GM23338 (cell line): ENCODE data around the gene L3MBTL1. TPM values are rescaled to one million over a fixed set of nuclear protein-coding genes. Genes with fewer than 3 reads are reported as not detected.

Experiments
- ATAC-seq: fragments of 200-7000 bp; cut with Tn5 transposase; 3 replicates; pipeline ENCODE4 v1.9.1; 2020
- DNase-seq: peaks from one replicate; pipeline ENCODE4 v3.0.0-alpha.2; 2015; ENCODE audit warnings: low spot score
- H2AFZ ChIP-seq: fragments of 200-600 bp; sonication (generic); 2 replicates; pipeline ENCODE4 v1.8.0; 2016; ENCODE audit warnings: antibody characterized with exemption, mild to moderate bottlenecking, moderate library complexity
- H3F3A ChIP-seq: fragments of 200-600 bp; sonication (generic); replicated peaks from 2 replicates; pipeline ENCODE4 v1.8.0; 2017; ENCODE audit warnings: antibody characterized with exemption, mixed run types, low read depth
- H3K27ac ChIP-seq: fragments of 200-600 bp; sonication (generic); 2 replicates; pipeline ENCODE4 v1.6.1; 2016; ENCODE audit warnings: low read depth
- H3K27me3 ChIP-seq: fragments of 200-600 bp; sonication (generic); 2 replicates; pipeline ENCODE4 v1.8.0; 2016; ENCODE audit warnings: mild to moderate bottlenecking, mixed run types, moderate library complexity; ENCODE audit not compliant: insufficient read depth
- H3K36me3 ChIP-seq: fragments of 200-600 bp; sonication (generic); 2 replicates; pipeline ENCODE4 v1.8.0; 2016; ENCODE audit warnings: mild to moderate bottlenecking; ENCODE audit not compliant: insufficient read depth
- H3K4me1 ChIP-seq: fragments of 200-600 bp; sonication (generic); 2 replicates; pipeline ENCODE4 v1.8.0; 2016; ENCODE audit warnings: mild to moderate bottlenecking, moderate library complexity; ENCODE audit not compliant: insufficient read depth
- H3K4me2 ChIP-seq: fragments of 200-600 bp; sonication (generic); 2 replicates; pipeline ENCODE4 v1.7.1; 2017; ENCODE audit warnings: mixed run types
- H3K4me3 ChIP-seq: fragments of 200-600 bp; sonication (generic); 2 replicates; pipeline ENCODE4 v1.6.1; 2016; ENCODE audit warnings: mixed run types
- H3K79me2 ChIP-seq: fragments of 200-600 bp; sonication (generic); replicated peaks from 2 replicates; pipeline ENCODE4 v1.8.0; 2017; ENCODE audit warnings: mild to moderate bottlenecking; ENCODE audit not compliant: insufficient read depth
- H3K9me2 ChIP-seq: fragments of 200-600 bp; sonication (generic); 2 replicates; pipeline ENCODE4 v1.8.0; 2017; ENCODE audit not compliant: insufficient read depth
- H4K20me1 ChIP-seq: fragments of 200-600 bp; sonication (generic); replicated peaks from 2 replicates; pipeline ENCODE4 v1.8.0; 2017; ENCODE audit warnings: mild to moderate bottlenecking; ENCODE audit not compliant: insufficient read depth
- H3K27ac Mint-ChIP-seq: 2 replicates; pipeline ENCODE4 v1.8.0; 2020; ENCODE audit warnings: inconsistent platforms, mild to moderate bottlenecking, moderate library complexity, mixed read lengths
- H3K27me3 Mint-ChIP-seq: 3 replicates; pipeline ENCODE4 v1.8.0; 2022; ENCODE audit warnings: low read depth, mild to moderate bottlenecking, moderate library complexity, mixed read lengths, inconsistent platforms; ENCODE audit not compliant: insufficient read depth, poor library complexity
- H3K36me3 Mint-ChIP-seq: 3 replicates; pipeline ENCODE4 v1.8.0; 2021; ENCODE audit warnings: low read depth, mild to moderate bottlenecking, inconsistent platforms, moderate library complexity, mixed read lengths
- H3K4me1 Mint-ChIP-seq: 3 replicates; pipeline ENCODE4 v1.8.0; 2020; ENCODE audit warnings: mild to moderate bottlenecking, inconsistent platforms, mixed read lengths
- H3K4me3 Mint-ChIP-seq: 3 replicates; pipeline ENCODE4 v1.8.0; 2021; ENCODE audit warnings: moderate library complexity, mild to moderate bottlenecking, inconsistent platforms, mixed read lengths
- H3K9me3 Mint-ChIP-seq: 3 replicates; pipeline ENCODE4 v1.8.0; 2020; ENCODE audit warnings: moderate library complexity, mild to moderate bottlenecking, inconsistent platforms, mixed read lengths
- ETS1 ChIP-seq: IDR thresholded peaks from 2 replicates; pipeline ENCODE4 v1.6.1; 2016; ENCODE audit warnings: antibody characterized with exemption
- EZH2 ChIP-seq: fragments of 200-600 bp; sonication (generic); IDR thresholded peaks from one replicate; pipeline ENCODE4 v1.8.0; 2017; ENCODE audit warnings: antibody characterized with exemption, mild to moderate bottlenecking, low read depth; ENCODE audit not compliant: unreplicated experiment
- EZH2phosphoT487 ChIP-seq: fragments of 200-600 bp; sonication (generic); IDR thresholded peaks from one replicate; pipeline ENCODE4 v1.8.1; 2018; ENCODE audit warnings: antibody characterized with exemption; ENCODE audit not compliant: unreplicated experiment
- JUNB ChIP-seq: IDR thresholded peaks from one replicate; pipeline ENCODE4 v1.6.1; 2016; ENCODE audit warnings: antibody characterized with exemption; ENCODE audit not compliant: unreplicated experiment
- NANOG ChIP-seq: IDR thresholded peaks from 2 replicates; pipeline ENCODE4 v1.6.1; 2016; ENCODE audit warnings: antibody characterized with exemption, borderline replicate concordance
- POLR2AphosphoS5 ChIP-seq: IDR thresholded peaks from 2 replicates; pipeline ENCODE4 v1.6.1; 2016; ENCODE audit warnings: antibody characterized with exemption, low read depth
- REST ChIP-seq: IDR thresholded peaks from one replicate; pipeline ENCODE4 v1.6.1; 2018; ENCODE audit warnings: antibody characterized with exemption; ENCODE audit not compliant: unreplicated experiment
- STAT1 ChIP-seq: IDR thresholded peaks from one replicate; pipeline ENCODE4 v1.6.1; 2016; ENCODE audit warnings: antibody characterized with exemption; ENCODE audit not compliant: unreplicated experiment
- ZNF114 ChIP-seq: fragments of 250-450 bp; sonication (Bioruptor Pico); IDR thresholded peaks from 2 replicates; pipeline ENCODE4 v1.5.0; 2020; ENCODE audit warnings: mild to moderate bottlenecking, moderate library complexity
- ZNF331 ChIP-seq: fragments of 250-450 bp; sonication (Bioruptor Pico); IDR thresholded peaks from 2 replicates; pipeline ENCODE4 v1.5.0; 2020; ENCODE audit warnings: low read depth, mild to moderate bottlenecking, moderate library complexity
- polyA plus RNA-seq: library from polyadenylated mRNA; unstranded; fragments of >200 nt; fragmentation: Nextera tagmentation; extraction: Ambion mirVana; gene quantifications from 2 replicates; pipeline ENCODE4 v1.2.1, GENCODE V29; 2016
- total RNA-seq: library from RNA; depleted of rRNA; stranded (reverse); fragments of >200 nt; shearing (Covaris generic); gene quantifications from 2 replicates; pipeline ENCODE4 v1.2.3, GENCODE V29; 2014
- TF ChIP-seq, protein P1 (sequence below), 2 experiments: fragments of 200-600 bp in 1 of 2; sonication (generic) in 1 of 2; conservative IDR thresholded peaks; 2 replicates each; pipeline versions ENCODE4 v1.5.1 to v1.6.1; 2016 to 2017; ENCODE audit warnings: antibody characterized with exemption in 2 of 2, low read depth in 2 of 2, mild to moderate bottlenecking in 2 of 2, moderate library complexity in 1 of 2
- TF ChIP-seq, protein P2 (sequence below): fragments of 250-450 bp; sonication (Bioruptor Pico); IDR thresholded peaks from 2 replicates; pipeline ENCODE4 v1.5.0; 2020; ENCODE audit warnings: mild to moderate bottlenecking, moderate library complexity

The L3MBTL1 gene
- total and polyA plus RNA-seq, 2 experiments from 2014 or later: 6.5 to 33.6 TPM

DNA sequence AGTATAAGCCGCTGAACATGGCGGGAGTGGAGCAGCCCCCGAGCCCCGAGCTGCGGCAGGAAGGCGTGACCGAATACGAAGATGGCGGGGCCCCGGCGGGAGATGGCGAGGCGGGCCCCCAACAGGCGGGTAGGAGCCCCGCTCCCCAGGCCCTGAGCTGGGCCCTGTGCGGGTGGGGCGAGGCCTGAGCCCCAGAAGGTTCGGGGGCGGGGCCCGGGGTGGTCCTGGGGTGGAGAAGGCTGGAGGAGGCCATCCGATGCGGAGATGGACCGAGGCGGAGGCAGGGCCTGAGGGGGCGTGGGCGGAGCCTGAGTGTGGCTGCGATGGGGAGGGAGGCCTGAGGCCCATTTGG, 7.1 kb downstream of the L3MBTL1 start (continued):
- TF ChIP-seq EZH2: no peak
- no peak for TF ChIP-seq NANOG
- TF ChIP-seq, protein P1, sequence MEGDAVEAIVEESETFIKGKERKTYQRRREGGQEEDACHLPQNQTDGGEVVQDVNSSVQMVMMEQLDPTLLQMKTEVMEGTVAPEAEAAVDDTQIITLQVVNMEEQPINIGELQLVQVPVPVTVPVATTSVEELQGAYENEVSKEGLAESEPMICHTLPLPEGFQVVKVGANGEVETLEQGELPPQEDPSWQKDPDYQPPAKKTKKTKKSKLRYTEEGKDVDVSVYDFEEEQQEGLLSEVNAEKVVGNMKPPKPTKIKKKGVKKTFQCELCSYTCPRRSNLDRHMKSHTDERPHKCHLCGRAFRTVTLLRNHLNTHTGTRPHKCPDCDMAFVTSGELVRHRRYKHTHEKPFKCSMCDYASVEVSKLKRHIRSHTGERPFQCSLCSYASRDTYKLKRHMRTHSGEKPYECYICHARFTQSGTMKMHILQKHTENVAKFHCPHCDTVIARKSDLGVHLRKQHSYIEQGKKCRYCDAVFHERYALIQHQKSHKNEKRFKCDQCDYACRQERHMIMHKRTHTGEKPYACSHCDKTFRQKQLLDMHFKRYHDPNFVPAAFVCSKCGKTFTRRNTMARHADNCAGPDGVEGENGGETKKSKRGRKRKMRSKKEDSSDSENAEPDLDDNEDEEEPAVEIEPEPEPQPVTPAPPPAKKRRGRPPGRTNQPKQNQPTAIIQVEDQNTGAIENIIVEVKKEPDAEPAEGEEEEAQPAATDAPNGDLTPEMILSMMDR (conservative IDR thresholded peaks at IDR 0.05; ENCODE audit: low read depth in 2 of 2): no peak
- no peak for TF ChIP-seq ZNF331 (CRISPR knock-in tag)
- no peak for TF ChIP-seq JUNB
- TF ChIP-seq ETS1: no peak
- TF ChIP-seq ZNF114 (CRISPR knock-in tag): no peak

GRCh38 chr20:43515628-43516027, 8.1 kb downstream of the L3MBTL1 start:
- no peak for ATAC-seq
- no peaks in the 10 kb centered on the region; the same call in 2 of the 3 replicates for H3K4me1 Mint-ChIP-seq
- H3K4me3 ChIP-seq: peak overlapping the region; percentile 68
- TF ChIP-seq ETS1 (no peak), STAT1 (no peak), EZH2phosphoT487 (no peak), ZNF114 (CRISPR knock-in tag) (no peak), POLR2AphosphoS5 (no peak), ZNF331 (CRISPR knock-in tag) (no peak), REST (no peak), NANOG (no peak)
- TF ChIP-seq, protein P2, sequence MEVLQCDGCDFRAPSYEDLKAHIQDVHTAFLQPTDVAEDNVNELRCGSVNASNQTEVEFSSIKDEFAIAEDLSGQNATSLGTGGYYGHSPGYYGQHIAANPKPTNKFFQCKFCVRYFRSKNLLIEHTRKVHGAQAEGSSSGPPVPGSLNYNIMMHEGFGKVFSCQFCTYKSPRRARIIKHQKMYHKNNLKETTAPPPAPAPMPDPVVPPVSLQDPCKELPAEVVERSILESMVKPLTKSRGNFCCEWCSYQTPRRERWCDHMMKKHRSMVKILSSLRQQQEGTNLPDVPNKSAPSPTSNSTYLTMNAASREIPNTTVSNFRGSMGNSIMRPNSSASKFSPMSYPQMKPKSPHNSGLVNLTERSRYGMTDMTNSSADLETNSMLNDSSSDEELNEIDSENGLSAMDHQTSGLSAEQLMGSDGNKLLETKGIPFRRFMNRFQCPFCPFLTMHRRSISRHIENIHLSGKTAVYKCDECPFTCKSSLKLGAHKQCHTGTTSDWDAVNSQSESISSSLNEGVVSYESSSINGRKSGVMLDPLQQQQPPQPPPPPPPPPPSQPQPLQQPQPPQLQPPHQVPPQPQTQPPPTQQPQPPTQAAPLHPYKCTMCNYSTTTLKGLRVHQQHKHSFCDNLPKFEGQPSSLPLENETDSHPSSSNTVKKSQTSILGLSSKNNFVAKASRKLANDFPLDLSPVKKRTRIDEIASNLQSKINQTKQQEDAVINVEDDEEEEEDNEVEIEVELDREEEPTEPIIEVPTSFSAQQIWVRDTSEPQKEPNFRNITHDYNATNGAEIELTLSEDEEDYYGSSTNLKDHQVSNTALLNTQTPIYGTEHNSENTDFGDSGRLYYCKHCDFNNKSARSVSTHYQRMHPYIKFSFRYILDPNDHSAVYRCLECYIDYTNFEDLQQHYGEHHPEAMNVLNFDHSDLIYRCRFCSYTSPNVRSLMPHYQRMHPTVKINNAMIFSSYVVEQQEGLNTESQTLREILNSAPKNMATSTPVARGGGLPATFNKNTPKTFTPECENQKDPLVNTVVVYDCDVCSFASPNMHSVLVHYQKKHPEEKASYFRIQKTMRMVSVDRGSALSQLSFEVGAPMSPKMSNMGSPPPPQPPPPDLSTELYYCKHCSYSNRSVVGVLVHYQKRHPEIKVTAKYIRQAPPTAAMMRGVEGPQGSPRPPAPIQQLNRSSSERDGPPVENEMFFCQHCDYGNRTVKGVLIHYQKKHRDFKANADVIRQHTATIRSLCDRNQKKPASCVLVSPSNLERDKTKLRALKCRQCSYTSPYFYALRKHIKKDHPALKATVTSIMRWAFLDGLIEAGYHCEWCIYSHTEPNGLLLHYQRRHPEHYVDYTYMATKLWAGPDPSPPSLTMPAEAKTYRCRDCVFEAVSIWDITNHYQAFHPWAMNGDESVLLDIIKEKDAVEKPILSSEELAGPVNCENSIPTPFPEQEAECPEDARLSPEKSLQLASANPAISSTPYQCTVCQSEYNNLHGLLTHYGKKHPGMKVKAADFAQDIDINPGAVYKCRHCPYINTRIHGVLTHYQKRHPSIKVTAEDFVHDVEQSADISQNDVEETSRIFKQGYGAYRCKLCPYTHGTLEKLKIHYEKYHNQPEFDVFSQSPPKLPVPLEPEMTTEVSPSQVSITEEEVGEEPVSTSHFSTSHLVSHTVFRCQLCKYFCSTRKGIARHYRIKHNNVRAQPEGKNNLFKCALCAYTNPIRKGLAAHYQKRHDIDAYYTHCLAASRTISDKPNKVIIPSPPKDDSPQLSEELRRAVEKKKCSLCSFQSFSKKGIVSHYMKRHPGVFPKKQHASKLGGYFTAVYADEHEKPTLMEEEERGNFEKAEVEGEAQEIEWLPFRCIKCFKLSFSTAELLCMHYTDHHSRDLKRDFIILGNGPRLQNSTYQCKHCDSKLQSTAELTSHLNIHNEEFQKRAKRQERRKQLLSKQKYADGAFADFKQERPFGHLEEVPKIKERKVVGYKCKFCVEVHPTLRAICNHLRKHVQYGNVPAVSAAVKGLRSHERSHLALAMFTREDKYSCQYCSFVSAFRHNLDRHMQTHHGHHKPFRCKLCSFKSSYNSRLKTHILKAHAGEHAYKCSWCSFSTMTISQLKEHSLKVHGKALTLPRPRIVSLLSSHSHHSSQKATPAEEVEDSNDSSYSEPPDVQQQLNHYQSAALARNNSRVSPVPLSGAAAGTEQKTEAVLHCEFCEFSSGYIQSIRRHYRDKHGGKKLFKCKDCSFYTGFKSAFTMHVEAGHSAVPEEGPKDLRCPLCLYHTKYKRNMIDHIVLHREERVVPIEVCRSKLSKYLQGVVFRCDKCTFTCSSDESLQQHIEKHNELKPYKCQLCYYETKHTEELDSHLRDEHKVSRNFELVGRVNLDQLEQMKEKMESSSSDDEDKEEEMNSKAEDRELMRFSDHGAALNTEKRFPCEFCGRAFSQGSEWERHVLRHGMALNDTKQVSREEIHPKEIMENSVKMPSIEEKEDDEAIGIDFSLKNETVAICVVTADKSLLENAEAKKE: no peak

More at GRCh38 chr20:43515628-43516027, 8.1 kb downstream of the L3MBTL1 start:
- peaks cover 37% of the 10 kb centered on the region for H3K36me3 Mint-ChIP-seq
- H3K27me3 ChIP-seq: no peaks in the 10 kb centered on the region
- H3F3A ChIP-seq: no peaks in the 10 kb centered on the region
- 0 out of 2 replicates have a peak, but pooled peaks cover 5% of the 10 kb centered on the region for H3K79me2 ChIP-seq
- peaks cover 5% of the 10 kb centered on the region for H3K27me3 Mint-ChIP-seq
- H3K4me1 ChIP-seq: no peaks in the 10 kb centered on the region
- no peak overlapping the region for H2AFZ ChIP-seq
- peak overlapping the region; percentile 79 for H3K4me2 ChIP-seq
- peak overlapping the region; percentile 92 for H3K4me3 Mint-ChIP-seq
- no peaks in the 10 kb centered on the region; the same call in 1 of the 2 replicates for H3K9me2 ChIP-seq
- no peaks in the 10 kb centered on the region for H4K20me1 ChIP-seq
- H3K27ac ChIP-seq: no peak overlapping the region
- no peak overlapping the region for H3K27ac Mint-ChIP-seq
- no peak for DNase-seq
- H3K36me3 ChIP-seq: no peaks in the 10 kb centered on the region; the same call in 1 of the 2 replicates
- H3K9me3 Mint-ChIP-seq: no peaks in the 10 kb centered on the region; the same call in 1 of the 3 replicates
